Fibroblast of skin of abdomen (primary cell): Measurements from ENCODE around the gene ZNF385C.
A peak's percentile ranks its signal among the peaks of the same experiment; 100 is the strongest.
"Not testable (repeated sequence)": the region's sequence is repeated elsewhere in the genome, so short reads cannot be mapped to it uniquely, and the experiment has no call there.

Experiments
- DNase-seq: peaks from one replicate; pipeline ENCODE4 v3.0.0-alpha.2; 2013

ZNF385C gene

GRCh38 chr17:42016941-42017865 lies 81.1 kb downstream of the ZNF385C start, which contains the start of gene DNAJC7:
TSS of gene DNAJC7 (minus strand) at chr17:42017439. CDS start at chr17:42017416, 23 bp downstream.
- peak; percentile 93 for DNase-seq

- no peak for DNase-seq
These were observed 81.9 kb downstream of the ZNF385C start for GRCh38 chr17:42016411-42016831.

GRCh38 chr17:42013740-42014139 lies 84.5 kb downstream of the ZNF385C start:
- not testable (repeated sequence) for DNase-seq

GRCh38 chr17:42012363-42012762 lies 85.9 kb downstream of the ZNF385C start:
- not testable (repeated sequence) for DNase-seq

- no peak for DNase-seq
These were observed 87.3 kb downstream of the ZNF385C start for GRCh38 chr17:42010898-42011516.

- DNase-seq = peak; percentile 25
These were observed 88.0 kb downstream of the ZNF385C start for GRCh38 chr17:42010266-42010680.

- no peak for DNase-seq
These were observed 89.1 kb downstream of the ZNF385C start for GRCh38 chr17:42009170-42009569.

GRCh38 chr17:42005166-42005565 lies 93.1 kb downstream of the ZNF385C start:
- DNase-seq = peak; percentile 44

GRCh38 chr17:42002792-42003301 lies 95.4 kb downstream of the ZNF385C start:
- peak; percentile 12 for DNase-seq

GRCh38 chr17:42002175-42002791 lies 96.0 kb downstream of the ZNF385C start:
- DNase-seq = no peak

- no peak for DNase-seq
These were observed 96.5 kb downstream of the ZNF385C start for GRCh38 chr17:42001729-42002128.

GRCh38 chr17:42000413-42001133 lies 97.7 kb downstream of the ZNF385C start:
- no peak for DNase-seq

- DNase-seq = no peak
These were observed 99.8 kb downstream of the ZNF385C start for GRCh38 chr17:41998497-41998896.

GRCh38 chr17:41996855-41997164 lies 101.5 kb downstream of the ZNF385C start:
- no peak for DNase-seq

GRCh38 chr17:41992576-41992975 lies 105.7 kb downstream of the ZNF385C start:
- DNase-seq = no peak

GRCh38 chr17:41989702-41990419 lies 108.4 kb downstream of the ZNF385C start:
- no peak for DNase-seq

GRCh38 chr17:41988418-41988817 lies 109.9 kb downstream of the ZNF385C start:
- no peak for DNase-seq

- no peak for DNase-seq
These were observed 110.6 kb downstream of the ZNF385C start for GRCh38 chr17:41987642-41988041.

GRCh38 chr17:41986634-41987033 lies 111.6 kb downstream of the ZNF385C start:
- no peak for DNase-seq

- no peak for DNase-seq
These were observed 112.4 kb downstream of the ZNF385C start for GRCh38 chr17:41985919-41986318.

GRCh38 chr17:41984454-41984853 lies 113.8 kb downstream of the ZNF385C start:
- DNase-seq = no peak
